ENCODE results near the gene HNRNPUL1. TPM values are rescaled to one million over a fixed set of nuclear protein-coding genes. Genes with fewer than 3 reads are reported as not detected.

The HNRNPUL1 gene
- total and polyA plus RNA-seq, 2 of the 8 experiments (the other 6 are each of a cell fraction or from before 2014, with no cell fraction given): 99.5 to 264 TPM

DNA sequence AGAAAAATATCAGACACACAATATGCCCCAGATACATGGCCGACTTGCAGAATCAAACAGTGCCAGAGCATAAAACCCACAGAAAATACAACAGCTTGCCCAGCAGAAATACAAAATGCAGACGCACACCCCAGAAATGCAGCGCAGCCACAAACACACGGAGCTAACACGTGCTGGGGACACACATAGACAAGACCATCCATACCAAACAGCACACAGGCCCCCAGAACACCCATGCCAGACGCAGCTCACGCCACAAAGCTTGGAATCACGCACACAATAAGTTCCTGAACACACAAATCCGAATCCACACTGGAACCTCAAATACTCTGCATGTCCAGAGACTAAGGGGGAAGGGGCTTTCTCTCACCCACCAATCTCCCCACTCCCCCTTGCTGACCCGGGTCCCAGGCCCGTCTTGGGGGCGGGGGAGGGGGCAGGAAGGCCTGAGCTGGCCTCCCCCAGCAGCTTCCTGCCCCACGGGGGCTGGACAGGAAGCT is 63.0 kb downstream of the HNRNPUL1 start:
- CTCF ChIA-PET (ENCODE audit: partially characterized antibody): interaction anchor here (1.0 to 1.6 kb wide), 2 partner anchors 19 to 39 kb away, joined by 3 to 5 read pairs; no protein-coding TSS in a partner anchor
- no peak overlapping the region for H2AFZ ChIP-seq (ENCODE audit: low read length)
- no peak for DNase-seq (ENCODE audit: low read depth in 1 of 2, low spot score in 2 of 2)

More for the DNA sequence above, 63.0 kb downstream of the HNRNPUL1 start:
- Histone ChIP-seq H3K4me3 (ENCODE audit: extremely low read depth in 1 of 4, insufficient read depth in 2 of 4, low read depth in 3 of 4, low read length in 4 of 4) (peak overlapping the region; percentile 8 to 54 (median 21); a peak in 6 of 8 replicates), H3K23me2 (ENCODE audit: low read depth, low read length) (peaks cover 17% of the 10 kb centered on the region), H3K9ac (replicated peaks in 1 of 4; ENCODE audit: extremely low read depth in 1 of 4, low read depth in 3 of 4, low read length in 3 of 4) (no peak overlapping the region), H2BK12ac (ENCODE audit: low read depth, low read length) (peak overlapping the region; percentile 95; the same call in 1 of the 2 replicates), H3K27ac (ENCODE audit: low read depth, low read length) (no peak overlapping the region), H3K79me2 (ENCODE audit: control insufficient read depth in 1 of 2, insufficient read depth in 2 of 2, low read length in 2 of 2) (no peaks in the 10 kb centered on the region), H4K20me1 (replicated peaks in 1 of 2; ENCODE audit: control insufficient read depth in 1 of 2, insufficient read depth in 2 of 2, low read length in 2 of 2) (peaks cover 0 to 6% of the 10 kb centered on the region in 2 experiments), H4K5ac (ENCODE audit: insufficient read length, low read depth, low read length) (no peak overlapping the region), H3K4ac (replicated peaks; ENCODE audit: insufficient read length, low read depth, low read length) (no peak overlapping the region), H3K27me3 (replicated peaks in 1 of 4; ENCODE audit: control insufficient read depth in 3 of 4, extremely low read depth in 1 of 4, insufficient read depth in 3 of 4, low read length in 3 of 4) (peaks cover 0 to 9% (median 0%) of the 10 kb centered on the region in 4 experiments; a peak in 3 of 7 replicates), H3K4me1 (replicated peaks in 1 of 4; ENCODE audit: control insufficient read depth in 3 of 4, insufficient read depth in 4 of 4, low read length in 3 of 4) (peaks cover 15 to 32% (median 23%) of the 10 kb centered on the region in 4 experiments), H3K14ac (ENCODE audit: insufficient read length) (no peak overlapping the region), H3K79me1 (ENCODE audit: low read depth, low read length) (no peaks in the 10 kb centered on the region), H3K56ac (replicated peaks; ENCODE audit: insufficient read length, low read depth, low read length) (no peak overlapping the region), H2AK5ac (ENCODE audit: low read depth, low read length) (0 out of 2 replicates have a peak overlapping the region, but pooled peaks have one; percentile 82), H2BK20ac (ENCODE audit: low read length) (peak overlapping the region; percentile 93; the same call in 1 of the 2 replicates), H2BK15ac (ENCODE audit: low read length) (peak overlapping the region; percentile 97; the same call in 1 of the 2 replicates), H3K4me2 (ENCODE audit: insufficient read depth in 1 of 2, low read depth in 2 of 2, low read length in 2 of 2) (peak overlapping the region; percentile 61 to 98), H2BK5ac (ENCODE audit: low read depth, low read length) (peak overlapping the region; percentile 96; the same call in 1 of the 2 replicates), H4K8ac (ENCODE audit: extremely low read depth, insufficient read depth, low read length) (no peak overlapping the region; the same call in 1 of the 2 replicates), H3K23ac (ENCODE audit: insufficient read length) (no peak overlapping the region), H3K9me3 (ENCODE audit: insufficient read depth in 2 of 2, low read depth in 1 of 2, low read length in 1 of 2) (no peaks in the 10 kb centered on the region), H4K91ac (replicated peaks; ENCODE audit: insufficient read length, low read length) (peak overlapping the region; percentile 98), H2BK120ac (replicated peaks; ENCODE audit: low read depth, low read length) (no peak overlapping the region), H3K36me3 (ENCODE audit: control insufficient read depth in 2 of 4, insufficient read depth in 4 of 4, low read length in 3 of 4) (no peaks in the 10 kb centered on the region; a peak in 3 of 8 replicates), H3K18ac (ENCODE audit: extremely low read depth, low read length) (peak overlapping the region; percentile 90)
- WGBS, 2 experiments (ENCODE audit: extremely low coverage in 1 of 2, insufficient coverage in 1 of 2, insufficient read length in 1 of 2, insufficient replicate concordance in 2 of 2, low coverage in 1 of 2, low lambda C conversion rate in 2 of 2, missing lambda C conversion rate in 1 of 2): 37% methylated on average over 12 of the region's 13 CpGs; no CpG with 5 or more reads in 1 of the 2 experiments
- FAIRE-seq: no peak
- no peak for TF ChIP-seq POU5F1 (IDR thresholded peaks at IDR 0.05; ENCODE audit: low read depth, low read length)
- TF ChIP-seq SIN3A (conservative IDR thresholded peaks at IDR 0.05 in 1 of 2, IDR thresholded peaks at IDR 0.05 in 1 of 2; ENCODE audit: low read depth in 1 of 2, low read length in 2 of 2): peak in 1 of 2 experiments; percentile 3; a peak in 1 of 4 replicates
- no peak for TF ChIP-seq SP4 (IDR thresholded peaks at IDR 0.05; ENCODE audit: low read length)
- POLR2A ChIA-PET (ENCODE audit: partially characterized antibody): interaction anchor here (1.0 to 12.6 kb wide), 8 partner anchors 14 to 63 kb away, joined by 3 to 137 read pairs (median 4); partner anchors contain the start of genes B9D2, CCDC97 and HNRNPUL1
